HG03342 (cell line): ENCODE data around the gene RGS14.
"Not testable (repeated sequence)": the region's sequence is repeated elsewhere in the genome, so short reads cannot be mapped to it uniquely, and the experiment has no call there.

Experiments used
- ATAC-seq: cut with Tn5 transposase; IDR thresholded peaks from one replicate; pipeline ENCODE4 v1.9.1; 2021; ENCODE audit warnings: mild to moderate bottlenecking, moderate library complexity; ENCODE audit not compliant: unreplicated experiment

Gene RGS14

DNA sequence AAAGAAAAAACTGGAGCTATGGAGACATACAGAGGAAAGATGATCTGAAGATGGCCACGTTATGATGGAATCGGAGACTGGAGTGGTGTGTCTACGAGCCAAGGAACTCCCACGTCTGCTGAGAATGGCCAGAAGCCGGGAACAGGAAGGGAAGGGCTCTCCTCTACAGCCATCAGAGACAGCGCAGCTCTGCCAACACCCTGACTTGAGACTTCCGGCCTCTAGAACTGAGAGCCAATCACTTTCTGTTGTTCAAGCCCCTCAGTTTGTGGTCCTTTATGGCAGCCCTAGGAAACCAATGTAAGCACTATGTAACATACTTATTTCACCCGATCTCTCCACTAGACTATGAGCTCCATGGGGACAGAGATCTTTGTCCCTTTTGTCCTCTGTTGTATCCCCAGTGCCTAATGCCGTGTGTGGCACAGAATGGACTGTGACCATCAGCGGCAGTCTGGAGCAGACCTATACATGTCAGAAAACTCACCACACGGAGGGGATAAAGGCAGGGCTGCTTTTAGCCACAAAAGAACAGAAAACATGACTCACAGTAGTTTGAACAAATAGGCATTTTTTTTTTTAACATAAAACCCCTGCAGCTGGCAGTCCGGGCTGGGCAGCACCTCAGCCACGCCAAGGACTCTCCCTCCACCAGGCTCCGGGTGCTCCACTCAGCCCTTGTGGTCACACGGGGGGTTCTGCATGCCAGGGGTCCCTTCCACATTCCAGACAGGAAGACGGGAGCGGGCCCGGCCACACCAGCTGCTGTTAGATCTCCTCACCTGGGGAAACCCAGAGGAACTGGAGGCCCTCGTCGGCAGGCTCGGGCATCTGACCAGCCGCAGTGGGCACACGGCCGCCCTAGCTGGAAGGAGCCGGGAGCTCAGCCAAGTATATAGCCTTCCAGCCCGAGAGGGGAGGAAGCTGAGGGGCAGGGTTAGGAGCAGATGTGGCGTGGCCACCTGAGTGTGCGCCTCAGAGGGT lies 29.9 kb upstream of the RGS14 start:
- ATAC-seq = no peak

DNA sequence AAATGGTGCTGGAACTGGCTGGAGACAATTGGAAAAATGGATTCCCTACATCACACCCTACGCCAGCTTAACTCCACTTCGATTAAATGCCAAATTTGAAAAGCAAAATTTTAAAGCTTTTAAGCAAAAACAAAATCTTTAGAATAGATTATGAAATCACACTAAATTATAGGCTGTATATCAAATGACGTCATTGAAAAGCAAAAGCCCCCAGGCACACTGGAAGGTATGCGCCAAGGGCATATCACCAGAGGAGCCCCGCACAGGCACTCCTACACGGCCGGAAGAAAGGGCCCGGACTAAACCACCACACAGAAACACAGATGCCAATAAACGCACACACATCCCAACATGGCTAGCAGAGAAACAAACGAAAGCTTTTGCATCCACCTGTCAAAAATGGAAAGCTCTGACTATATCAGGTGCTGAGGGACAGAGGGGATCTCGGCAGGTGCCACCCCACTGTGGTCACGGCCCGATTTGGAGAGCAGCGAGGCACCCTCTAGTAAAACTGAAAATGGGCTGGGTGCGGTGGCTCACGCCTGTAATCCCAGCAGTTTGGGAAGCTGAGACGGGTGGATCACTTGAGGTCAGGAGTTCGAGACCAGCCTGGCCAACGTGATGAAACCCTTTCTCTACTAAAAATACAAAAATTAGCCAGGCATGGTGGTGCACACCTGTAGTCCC lies 29.0 kb upstream of the RGS14 start:
- ATAC-seq = no peak

DNA sequence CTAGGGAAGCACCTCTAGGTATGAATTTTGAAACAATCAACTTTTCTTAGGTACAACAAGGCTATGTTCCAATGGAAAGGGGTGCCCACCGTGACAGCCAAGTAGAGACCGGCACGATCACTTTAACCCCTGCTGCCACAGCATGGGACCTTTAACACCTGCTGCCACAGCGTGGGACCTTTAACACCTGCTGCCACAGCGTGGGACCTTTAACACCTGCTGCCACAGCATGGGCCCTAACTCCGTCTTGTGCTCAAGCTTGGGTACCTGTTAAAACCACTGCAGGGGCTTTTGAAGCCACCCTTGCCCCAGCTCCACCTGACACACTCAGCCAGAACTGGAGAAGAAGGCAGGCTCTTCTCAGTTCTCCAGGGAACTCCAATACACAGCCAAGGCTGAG lies 27.8 kb upstream of the RGS14 start:
- no peak for ATAC-seq

- ATAC-seq = no peak
These were observed 26.5 kb upstream of the RGS14 start for GRCh38 chr5:177330991-177331842.

DNA sequence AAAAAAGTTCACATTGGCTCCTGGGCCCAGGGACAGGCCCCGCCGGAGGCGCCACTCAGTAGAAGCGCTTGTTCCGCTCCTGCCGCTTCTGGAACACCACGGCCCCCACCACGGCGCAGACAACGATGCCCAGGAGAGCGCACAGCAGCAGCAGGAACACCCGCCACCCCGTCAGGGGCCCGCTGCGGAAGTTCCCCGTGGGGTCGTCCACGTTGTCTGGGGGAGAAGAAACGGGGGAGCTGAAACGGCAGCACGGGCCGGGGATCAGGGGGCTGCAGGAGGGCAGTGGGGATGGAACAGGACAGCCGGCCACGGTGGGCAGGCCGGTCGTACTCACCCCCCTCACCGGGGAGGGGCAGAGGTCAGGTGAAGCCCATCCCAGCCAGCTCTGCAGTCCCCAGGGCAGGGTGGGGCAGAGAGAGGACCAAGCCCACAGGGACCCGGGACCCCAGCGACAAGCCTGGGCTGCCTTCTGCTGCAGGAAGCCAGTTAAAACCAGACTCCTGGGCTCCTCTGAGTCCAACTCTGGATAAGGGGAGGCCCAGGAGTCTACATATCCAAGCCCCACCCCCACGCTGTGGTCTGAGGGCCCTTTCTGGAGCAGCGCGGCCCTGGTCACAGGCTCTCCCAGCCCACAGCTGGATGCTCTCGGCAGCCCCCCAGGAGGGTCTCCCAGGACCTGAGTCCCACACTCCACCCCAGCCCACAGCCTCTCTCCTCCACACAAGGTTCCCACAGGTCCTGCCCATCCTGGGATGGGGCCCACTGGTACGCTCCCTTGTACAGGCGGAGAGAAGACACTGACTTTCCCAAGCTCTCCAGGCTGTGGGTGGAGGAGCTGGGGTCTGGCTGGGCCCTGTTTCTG lies 25.5 kb upstream of the RGS14 start:
- no peak for ATAC-seq

DNA sequence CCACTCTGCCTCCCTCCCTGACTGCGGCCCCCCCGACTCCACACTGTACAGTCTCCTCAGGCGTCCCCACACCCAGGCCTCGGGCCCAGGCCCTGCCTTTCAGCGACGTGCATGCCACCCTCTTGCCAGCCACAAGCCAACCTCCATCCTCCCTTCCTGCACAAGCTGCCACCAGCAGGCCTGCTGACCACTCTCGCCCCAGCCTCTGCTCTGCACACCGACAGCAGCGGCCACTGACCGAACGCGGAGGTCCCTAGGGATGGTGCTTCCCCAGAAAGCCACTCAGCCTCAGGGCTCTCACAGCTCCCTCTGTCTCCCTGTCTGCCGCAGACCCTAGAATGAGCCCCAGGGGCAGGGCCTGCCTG lies 24.8 kb upstream of the RGS14 start:
- no peak for ATAC-seq

DNA sequence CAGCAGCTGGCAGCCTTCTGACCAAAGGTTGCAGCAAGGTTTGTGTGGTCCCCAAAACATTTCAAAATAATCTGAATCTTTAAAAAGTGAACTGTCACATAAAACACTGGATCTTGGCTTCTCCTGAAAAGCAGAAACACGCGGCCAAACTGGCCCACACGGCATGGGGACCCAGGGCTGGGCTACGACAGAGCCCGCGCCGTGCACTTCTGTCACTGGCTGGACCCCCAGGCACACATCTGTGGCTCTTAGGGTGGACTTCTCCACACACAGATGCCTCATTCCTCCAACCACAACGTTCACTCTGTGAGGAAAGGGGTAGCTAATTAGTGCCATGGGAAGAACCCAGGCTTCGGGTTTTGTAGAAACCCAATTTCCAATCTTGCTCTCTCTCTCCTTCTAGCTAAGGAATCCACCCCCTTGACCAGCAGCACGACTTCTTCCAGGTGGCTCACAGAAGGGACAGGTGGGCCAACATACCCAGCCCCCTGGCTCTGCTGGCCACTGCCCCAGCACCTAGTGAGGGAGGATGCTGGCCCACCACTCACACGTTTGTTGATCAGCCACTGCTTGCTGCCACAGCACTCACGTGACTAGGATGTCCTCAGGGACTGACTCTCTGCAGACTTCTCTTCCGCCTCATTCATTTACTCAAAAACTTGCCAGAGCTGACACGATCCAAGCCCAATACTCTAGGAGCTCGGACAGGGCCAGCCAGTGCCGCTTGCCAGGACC lies 24.1 kb upstream of the RGS14 start:
- ATAC-seq = no peak

DNA sequence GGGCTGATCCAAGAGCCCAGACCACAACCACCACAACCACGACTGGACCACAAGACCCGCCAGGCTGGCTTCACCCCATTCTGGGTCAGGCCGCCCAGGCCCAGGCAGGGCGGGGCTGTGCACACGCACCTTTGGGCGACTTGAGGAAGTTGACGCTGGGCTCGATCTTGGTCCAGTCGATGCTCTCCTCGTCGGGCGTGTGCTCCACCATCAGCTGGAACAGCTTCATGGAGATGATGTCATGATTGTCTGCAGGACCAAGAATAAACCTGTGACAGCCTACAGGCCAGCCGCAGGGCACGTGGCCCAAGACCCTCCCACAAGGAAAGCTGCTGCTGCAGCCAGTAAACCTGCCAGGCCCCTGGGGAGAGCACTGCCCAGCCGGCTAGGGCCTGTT lies 23.6 kb upstream of the RGS14 start:
- no peak for ATAC-seq

DNA sequence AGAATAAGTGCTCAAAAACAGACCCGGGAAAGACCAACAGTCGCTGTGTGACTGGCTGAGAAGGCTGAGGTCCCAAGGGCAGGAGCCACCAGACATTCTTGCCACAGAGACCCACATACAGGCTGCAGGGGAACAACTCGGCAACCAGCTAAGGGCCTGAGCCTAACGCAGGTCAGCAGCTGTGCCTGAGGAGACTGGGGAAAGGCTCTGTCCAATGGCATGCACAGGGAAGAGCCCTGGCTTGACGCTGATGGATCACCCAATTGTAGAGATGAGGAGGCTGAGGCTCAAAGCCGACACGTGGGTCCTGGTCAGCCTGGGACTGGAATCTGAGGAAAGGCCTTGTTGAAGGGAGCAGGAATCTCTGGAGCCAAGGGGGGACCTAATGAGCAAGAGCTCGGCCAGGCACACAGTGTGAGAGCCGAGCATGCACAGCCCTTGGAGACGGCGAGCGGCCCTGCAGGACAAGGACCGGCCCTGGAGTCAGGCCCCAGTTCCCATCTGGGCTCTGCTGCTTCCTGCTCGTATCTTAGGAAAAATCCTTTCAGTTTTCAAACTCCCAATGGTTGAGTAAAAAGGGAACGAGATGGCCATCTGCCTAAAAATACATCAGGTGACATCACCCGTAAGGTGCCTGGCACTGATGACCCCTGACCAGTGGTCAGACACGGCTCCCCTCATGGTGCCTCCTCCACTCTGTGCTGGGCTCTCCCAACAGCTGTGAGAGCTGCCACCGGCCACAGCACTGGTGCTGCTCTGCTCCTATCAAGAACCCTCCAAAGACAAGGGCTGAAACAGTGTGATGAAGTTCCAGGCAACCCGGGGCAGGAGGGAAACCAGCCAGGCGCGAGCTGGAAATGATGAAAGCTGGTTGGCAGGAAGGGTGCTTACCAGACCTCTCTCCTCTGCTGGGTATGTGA lies 22.7 kb upstream of the RGS14 start:
- ATAC-seq = no peak

DNA sequence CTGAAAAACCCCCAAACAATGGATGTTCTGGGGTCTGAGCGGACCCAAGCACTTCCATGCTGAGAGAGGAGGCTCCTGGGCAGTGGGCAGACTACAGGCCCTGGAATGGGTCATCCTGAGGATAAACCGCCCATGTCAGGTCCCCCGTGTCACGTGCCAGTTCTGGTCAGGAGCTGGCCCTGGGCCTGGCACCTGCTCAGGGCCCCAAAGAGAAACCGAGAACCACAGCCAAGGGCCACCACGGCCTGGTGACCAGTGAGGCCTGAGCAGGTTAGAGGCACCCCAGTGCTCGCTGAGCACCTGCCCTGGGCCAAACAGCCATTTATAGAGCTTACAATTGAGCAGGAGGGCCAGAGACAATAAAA lies 22.0 kb upstream of the RGS14 start:
- no peak for ATAC-seq

DNA sequence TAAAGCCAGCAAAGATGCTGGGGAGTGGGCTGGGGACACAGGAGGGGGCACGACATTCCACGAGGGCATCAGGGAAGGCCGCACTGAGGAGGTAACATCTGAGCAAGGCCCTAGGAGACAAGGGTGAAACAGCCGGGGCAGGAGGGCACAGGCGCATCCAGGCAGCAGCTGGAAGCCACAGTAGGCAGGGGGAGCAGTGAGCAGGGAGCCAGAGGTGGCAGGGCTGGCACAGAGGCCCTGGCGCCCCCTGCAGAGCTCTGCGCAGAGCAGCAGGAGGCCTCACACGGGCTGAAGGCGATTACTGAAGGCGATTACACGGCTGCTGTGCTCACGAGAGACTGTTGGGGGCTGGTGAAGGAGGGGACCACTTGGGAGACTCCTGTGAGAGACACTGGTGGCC lies 21.6 kb upstream of the RGS14 start:
- no peak for ATAC-seq

- no peak for ATAC-seq
These were observed 20.9 kb upstream of the RGS14 start for GRCh38 chr5:177336603-177337494.

- ATAC-seq = no peak
These were observed 19.2 kb upstream of the RGS14 start for GRCh38 chr5:177338251-177339106.

DNA sequence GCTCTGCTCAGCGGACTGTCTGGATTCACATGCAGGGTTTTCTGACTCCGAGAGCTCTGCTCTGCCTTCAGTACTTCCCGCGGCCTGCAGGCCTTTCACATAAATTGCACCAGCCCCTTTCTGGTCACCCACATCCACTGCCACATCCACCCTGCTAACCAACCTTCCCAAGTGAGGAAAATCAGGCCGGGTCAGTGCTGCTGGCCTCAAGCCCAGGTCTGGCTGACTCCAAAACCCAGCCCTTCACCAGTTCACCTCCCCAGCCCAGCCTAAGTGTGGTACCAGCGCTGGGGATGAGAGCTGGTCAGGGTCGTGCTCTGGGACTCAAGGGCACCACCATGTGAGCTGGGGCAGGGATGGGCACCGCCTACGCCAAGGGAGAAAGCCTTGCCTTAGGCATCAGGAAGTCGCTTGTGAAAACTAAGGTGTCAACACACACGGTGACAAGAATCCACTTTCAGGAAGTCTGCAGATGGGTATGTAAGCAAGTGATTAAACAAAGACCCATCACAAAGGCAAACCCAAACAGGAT lies 18.6 kb upstream of the RGS14 start:
- no peak for ATAC-seq

GRCh38 chr5:177343000-177343399 lies 14.7 kb upstream of the RGS14 start:
- ATAC-seq = not testable (repeated sequence)

DNA sequence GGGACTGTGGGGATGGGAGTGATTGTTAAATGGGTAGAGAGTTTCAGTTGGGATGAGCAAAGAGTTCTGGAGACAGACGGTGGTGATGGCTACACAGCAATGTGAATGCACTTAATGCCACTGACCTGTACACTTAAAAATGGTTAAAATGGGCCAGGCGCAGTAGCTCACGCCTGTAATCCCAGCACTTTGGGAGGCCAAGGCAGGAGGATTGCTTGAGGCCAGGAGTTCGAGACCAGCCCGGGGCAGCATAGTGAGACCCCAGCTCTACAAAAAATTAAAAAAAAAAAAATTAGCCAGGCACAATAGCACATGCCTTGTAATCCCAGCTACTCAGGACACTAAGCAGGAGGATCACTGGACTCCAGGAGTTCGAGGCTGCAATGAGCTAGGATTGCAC lies 13.9 kb upstream of the RGS14 start:
- no peak for ATAC-seq

- no peak for ATAC-seq
These were observed 12.8 kb upstream of the RGS14 start for GRCh38 chr5:177344891-177345290.
